GM11168 (cell line): ENCODE measurements around the gene PTPN23.
"Not testable (repeated sequence)": the region's sequence is repeated elsewhere in the genome, so short reads cannot be mapped to it uniquely, and the experiment has no call there.

Source experiments
- in situ Hi-C: fragments of 300-500 bp; cut with MboI; formaldehyde crosslinking; loops from one replicate; pipeline ENCODE4 v1.12.0; 2022; ENCODE audit warnings: low sequenced_read_pairs; ENCODE audit not compliant: unreplicated experiment

Gene PTPN23

DNA sequence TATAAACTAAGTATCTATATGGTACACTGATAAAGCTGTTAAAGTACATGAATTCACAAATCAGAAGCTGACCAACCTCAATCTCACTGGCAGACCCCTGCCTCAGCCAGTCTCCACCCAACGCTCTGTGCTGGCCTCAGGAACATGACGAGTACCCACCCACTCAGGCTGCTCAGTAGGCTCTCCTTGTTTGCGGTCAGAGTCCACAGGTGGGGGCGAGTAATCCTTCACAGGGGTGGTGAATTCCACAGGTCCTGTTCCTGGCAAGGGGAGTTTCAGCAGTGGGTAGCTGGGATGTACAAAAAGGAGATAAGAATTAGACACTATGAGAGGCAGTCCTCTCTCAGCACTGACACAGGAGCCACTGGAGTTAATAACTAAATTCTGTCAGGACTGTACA is 54.0 kb downstream of the PTPN23 start:
- in situ Hi-C loops = no loop called here

DNA sequence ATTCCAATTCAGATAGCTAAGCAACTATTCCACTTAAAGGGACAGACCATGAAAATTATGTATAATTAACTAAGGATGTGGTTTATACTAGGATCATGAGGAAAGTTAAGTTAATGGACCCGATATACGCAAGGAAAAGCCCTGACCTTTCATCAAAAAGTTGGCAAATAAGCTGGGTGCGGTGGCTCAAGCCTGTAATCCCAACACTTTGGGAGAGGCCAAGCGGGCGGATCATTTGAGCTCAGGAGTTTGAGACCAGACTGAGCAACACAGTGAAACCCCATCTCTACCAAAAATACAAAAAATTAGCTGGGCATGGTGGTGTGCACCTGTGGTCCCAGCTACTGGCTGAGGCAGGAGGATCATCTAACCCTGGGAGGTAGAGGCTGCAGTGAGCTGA is 55.4 kb downstream of the PTPN23 start:
- in situ Hi-C loops = no loop called here

DNA sequence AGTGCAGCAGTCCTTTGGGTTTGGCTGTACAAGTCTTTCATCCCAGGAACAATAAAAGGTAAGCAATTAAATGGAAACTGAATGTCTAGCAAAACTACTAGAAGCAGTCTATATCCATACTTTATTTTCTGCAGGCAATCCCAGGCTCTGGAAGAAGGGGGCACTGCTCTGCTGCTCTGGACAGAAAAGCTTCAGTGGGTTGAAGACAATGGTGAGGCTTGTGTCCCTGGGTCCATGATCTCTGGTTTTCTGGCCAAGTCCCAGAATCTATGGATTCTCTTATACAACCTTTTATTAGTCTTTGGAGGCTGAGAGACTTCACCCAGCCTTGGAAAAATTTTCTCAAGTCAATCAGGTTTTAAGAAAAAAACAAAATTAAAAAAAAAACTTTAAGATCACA is 59.3 kb downstream of the PTPN23 start:
- in situ Hi-C loops = no loop called here

DNA sequence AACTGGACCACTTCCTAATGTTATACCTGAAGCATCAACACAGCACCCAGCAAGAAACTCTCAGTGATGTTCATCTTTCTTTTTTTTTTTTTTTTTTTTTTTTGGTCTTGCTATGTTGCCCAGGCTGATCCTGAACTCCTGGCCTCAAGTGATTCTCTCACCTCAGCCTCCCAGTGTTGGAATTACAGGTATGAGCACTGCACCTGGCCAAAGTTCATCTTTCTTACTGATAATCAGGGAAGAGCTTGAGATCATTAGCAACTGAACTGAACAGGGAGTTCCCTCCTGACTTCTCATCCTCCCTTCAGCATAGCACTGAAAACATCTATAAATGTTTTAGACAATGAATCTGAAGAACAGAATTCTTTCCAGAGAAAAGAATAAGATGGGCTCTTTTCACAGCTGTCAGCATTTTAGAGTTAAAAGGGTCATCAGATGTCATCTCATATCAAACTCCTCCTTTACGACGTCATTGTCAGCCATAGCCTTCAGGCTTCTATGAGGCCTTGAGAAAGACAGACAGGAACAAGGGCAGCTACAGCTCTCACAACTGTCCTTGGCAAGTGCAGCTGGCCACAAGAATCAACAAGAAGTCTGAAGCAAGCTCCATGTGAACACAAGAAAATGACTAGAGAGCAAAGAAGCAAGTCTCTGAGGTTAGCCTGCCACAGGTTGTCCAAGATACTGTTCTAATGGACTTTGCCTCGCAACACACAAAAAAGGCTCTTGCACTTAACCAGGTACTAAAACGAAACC is 61.2 kb downstream of the PTPN23 start:
- in situ Hi-C loops = no loop called here

DNA sequence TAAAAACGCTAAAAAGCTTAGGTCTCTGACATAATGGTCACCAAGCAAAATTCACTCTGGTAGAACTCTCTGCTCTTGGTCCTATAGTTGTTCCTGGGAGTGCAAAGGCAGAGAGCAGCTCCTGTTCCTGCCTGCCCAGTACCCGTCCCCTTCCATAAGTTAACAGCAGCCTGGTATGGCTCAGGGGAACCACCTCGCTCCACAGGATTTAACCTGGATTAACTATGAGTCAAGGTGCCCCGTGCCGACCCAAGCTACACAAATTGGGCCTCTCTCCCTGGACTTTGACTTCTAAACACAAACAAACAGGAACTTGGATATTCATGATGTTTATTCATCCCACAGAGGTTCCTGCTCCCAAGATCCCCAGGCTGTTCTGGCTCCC is 62.8 kb downstream of the PTPN23 start:
- in situ Hi-C loops = no loop called here

DNA sequence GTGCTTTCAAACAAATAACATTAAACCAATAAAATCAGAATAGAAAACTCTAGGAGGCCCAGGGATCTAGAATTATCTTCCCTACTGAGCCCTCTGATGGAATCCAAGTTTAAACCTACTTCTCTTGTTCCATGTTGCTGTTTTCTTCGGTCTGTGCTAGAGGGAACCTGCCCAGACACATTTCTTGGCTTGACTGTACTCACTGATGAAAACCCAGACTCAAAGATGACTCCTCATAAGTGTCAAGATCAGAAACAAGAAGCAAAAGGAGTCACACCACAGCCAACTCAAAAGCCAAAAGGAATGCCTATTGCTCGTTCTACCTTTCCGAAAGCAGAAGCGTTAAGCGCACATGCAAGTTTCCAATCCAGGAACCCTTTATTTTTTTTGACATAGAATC is 63.3 kb downstream of the PTPN23 start:
- in situ Hi-C loops = no loop called here

DNA sequence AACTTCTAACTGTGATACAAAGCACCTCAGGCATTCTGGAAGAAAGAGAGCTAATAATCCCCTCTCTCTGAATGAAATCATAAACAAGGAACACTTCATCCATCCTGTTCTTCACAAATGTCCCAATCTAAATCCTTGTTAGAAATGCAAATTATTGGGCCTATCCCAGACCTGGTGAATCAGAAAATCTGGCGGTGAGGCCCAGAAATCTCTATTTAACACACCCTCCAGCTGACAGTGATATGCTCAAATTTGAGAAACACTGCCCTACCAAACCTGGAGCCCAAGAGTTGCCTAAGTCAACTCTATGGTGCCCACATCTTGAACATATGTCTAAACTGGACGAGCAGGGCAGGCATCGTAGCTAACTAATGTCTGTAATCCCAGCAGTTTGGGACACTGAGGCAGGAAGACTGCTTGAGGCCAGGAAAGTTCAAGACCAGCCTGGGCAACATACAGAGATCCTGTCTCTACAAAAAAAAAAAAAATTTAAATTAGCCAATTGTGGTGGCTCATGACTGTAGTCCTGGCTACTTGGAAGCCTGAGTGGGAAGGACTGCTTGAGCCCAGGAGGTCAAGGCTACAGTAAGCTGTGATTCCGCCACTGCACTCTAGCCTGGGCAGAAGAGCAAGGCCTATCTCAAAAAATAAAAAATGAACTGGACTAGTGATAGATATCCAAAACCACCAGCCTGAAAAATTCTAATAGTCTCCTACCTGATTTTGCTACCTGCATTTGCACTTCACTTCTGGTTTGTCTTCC is 71.8 kb downstream of the PTPN23 start:
- in situ Hi-C loops = no loop called here

DNA sequence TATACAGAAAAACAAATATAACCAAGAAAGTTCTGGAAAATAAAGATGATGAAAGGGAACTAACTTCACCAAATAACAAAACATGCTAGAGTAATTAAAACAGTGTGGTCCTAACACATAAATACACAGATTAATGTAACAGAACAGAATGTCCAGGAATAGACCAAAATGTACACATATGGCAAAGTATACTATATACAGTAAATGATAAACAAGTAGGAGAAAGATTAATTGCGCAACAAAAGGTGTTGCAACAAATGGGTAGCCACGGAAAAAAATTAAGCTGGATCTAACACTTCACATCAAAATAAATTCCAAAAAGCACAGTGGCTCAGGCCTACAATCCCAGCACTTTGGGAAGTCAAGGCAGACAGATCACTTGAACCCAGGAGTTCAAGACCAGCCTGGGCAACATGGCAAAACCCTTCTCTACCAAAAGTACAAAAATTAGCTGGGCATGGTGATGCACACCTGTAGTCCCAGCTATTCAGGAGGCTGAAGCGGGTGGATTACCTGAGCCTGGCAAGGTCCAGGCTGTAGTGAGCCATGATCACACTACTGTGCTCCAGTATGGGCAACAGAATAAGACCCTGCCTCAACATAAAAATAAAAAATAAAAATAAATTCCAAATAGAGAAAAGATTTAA is 75.1 kb downstream of the PTPN23 start:
- in situ Hi-C loops = no loop called here

DNA sequence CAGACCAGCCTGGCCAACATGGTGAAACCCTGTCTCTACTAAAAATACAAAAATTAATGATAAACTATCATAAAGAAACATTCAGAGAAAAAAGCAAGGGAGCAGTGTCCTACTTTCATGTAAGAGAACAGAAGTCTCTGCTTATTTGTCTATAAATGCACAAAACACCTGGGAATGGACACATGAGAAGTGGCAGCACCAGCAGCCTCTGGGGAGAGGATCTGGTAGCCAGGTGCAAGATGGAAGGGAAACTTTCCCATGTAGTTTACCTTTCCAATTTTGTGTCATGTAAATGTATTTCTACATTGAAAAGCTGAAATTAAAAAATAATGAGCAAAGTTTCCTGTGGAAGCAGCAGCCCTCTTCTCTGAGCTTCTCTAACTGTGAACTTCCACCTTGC is 76.2 kb downstream of the PTPN23 start:
- in situ Hi-C loops = no loop called here

DNA sequence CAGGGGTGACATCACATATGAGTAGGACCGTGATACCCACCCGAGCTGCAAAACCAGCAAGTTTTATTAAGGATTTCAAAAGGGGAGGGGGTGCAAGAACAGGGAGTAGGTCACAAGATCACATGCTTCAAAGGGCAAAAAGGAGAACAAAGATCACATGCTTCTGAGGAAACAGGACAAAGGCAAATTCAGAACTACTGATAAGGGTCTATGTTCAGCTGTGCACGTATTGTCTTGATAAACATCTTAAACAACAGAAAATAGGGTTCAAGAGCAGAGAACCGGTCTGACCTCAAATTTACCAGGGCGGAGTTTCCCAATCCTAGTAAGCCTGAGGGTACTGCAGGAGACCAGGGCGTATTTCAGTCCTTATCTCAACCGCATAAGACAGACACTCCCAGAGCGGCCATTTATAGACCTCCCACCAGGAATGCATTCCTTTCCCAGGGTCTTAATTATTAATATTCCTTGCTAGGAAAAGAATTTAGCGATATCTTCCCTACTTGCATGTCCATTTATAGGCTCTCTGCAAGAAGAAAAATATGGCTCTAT is 78.8 kb downstream of the PTPN23 start:
- in situ Hi-C loops = not testable (repeated sequence)
